IMR-90 (cell line): ENCODE measurements around the gene PPIAL4G.

ENCODE experiments used
- CEBPB ChIP-seq: IDR thresholded peaks from 2 replicates; pipeline ENCODE4 v1.6.1; 2012; ENCODE audit warnings: low read depth, low read length, improper control_type of control experiment
- CTCF ChIP-seq: conservative IDR thresholded peaks from 2 replicates; pipeline ENCODE4 v1.5.1; 2012; ENCODE audit warnings: mild to moderate bottlenecking, low read depth, low read length, improper control_type of control experiment
- USF2 ChIP-seq: fragments of 150-350 bp; IDR thresholded peaks from 2 replicates; pipeline ENCODE4 v1.6.1; 2017; ENCODE audit warnings: mild to moderate bottlenecking, antibody characterized with exemption, low read length, low read depth

GRCh38 chr1:148434832-148435231 is 48.3 kb downstream of the PPIAL4G start:
- TF ChIP-seq CEBPB (no peak), CTCF (no peak), USF2 (no peak)
